GM12891 (cell line): Measurements from ENCODE around the gene LAMA5.

Source experiments
- DNase-seq: peaks from one replicate; pipeline ENCODE4 v3.0.0; 2011; ENCODE audit warnings: low spot score; ENCODE audit not compliant: insufficient read length
- FAIRE-seq: peaks from 2 replicates; lab custom pipeline; 2011; peaks lifted over from hg19 to GRCh38; lab: Jason Lieb, UNC
- PAX5 ChIP-seq: IDR thresholded peaks from 2 replicates; pipeline ENCODE4 v1.6.1; 2011; ENCODE audit warnings: low read length, moderate library complexity, mild to moderate bottlenecking; ENCODE audit not compliant: insufficient read depth, severe bottlenecking
- POLR2A ChIP-seq: IDR thresholded peaks from 2 replicates; pipeline ENCODE4 v1.6.1; 2011; ENCODE audit warnings: low read depth, low read length, control low read depth
- POLR2AphosphoS5 ChIP-seq: IDR thresholded peaks from 2 replicates; pipeline ENCODE4 v1.6.1; 2011; ENCODE audit warnings: low read depth, low read length, control low read depth
- POU2F2 ChIP-seq: IDR thresholded peaks from 2 replicates; pipeline ENCODE4 v1.6.1; 2011; ENCODE audit warnings: low read depth, mild to moderate bottlenecking, control low read depth, low read length, moderate library complexity
- SPI1 ChIP-seq: IDR thresholded peaks from 2 replicates; pipeline ENCODE4 v1.6.1; 2011; ENCODE audit warnings: low read depth, low read length, control low read depth
- TAF1 ChIP-seq: IDR thresholded peaks from 2 replicates; pipeline ENCODE4 v1.6.1; 2011; ENCODE audit warnings: low read depth, low read length, control low read depth

LAMA5 gene

DNA sequence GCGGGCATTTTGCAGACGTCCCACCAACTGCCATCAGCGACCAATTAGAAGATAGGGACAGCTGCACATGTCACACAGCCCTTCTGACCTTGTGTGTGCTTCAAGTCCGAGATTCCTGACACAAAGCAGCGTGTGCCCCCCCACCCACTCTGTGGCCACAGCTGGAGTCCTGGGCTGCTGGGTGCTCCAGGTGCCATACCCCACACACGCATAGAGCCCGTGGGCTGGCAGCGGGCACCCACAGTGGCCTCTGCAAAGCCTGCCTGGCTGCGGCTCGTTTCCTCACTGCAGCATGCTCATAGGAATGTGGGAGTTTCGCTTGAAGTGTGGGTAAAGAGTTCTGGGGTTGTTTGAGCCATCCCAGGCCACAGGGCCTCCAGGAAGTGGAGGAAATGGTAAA lies 66.8 kb downstream of the LAMA5 start:
- FAIRE-seq: no peak
- no peak for TF ChIP-seq POU2F2
- TF ChIP-seq TAF1: no peak
- no peak for TF ChIP-seq PAX5
- no peak for TF ChIP-seq POLR2A
- no peak for TF ChIP-seq POLR2AphosphoS5
- no peak for TF ChIP-seq SPI1
- no peak for DNase-seq

DNA sequence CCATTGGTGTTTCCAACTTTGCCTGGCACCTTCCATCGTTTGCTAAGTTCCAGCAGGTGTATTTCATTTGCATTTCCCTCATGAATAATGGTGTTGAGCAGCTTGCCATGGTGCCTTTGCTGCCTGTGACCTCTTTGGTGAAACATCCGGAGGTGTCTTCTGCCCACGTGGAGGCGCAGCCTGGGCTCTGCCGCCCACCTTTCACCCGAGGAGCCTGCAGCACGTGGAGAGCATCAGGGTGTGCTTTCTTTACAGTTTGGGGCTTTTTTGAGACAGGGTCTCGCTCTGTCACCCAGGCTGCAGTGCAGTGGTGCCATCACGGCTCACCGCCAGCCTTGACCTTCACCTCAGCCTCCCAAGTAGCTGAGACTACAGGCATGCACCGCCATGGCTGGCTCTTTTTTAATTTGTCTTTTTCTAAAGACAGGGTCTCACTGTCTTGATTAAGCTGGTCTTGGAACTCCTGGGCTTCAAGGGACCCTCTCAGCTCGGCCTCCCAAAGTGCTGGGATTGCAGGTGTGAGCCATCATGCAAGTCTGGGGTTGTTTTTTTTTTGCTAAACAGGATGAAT lies 67.4 kb downstream of the LAMA5 start:
- FAIRE-seq (no peak), DNase-seq (no peak)
- no peak for TF ChIP-seq TAF1
- TF ChIP-seq POLR2AphosphoS5: no peak
- no peak for TF ChIP-seq POU2F2
- no peak for TF ChIP-seq SPI1
- TF ChIP-seq POLR2A: no peak
- no peak for TF ChIP-seq PAX5

DNA sequence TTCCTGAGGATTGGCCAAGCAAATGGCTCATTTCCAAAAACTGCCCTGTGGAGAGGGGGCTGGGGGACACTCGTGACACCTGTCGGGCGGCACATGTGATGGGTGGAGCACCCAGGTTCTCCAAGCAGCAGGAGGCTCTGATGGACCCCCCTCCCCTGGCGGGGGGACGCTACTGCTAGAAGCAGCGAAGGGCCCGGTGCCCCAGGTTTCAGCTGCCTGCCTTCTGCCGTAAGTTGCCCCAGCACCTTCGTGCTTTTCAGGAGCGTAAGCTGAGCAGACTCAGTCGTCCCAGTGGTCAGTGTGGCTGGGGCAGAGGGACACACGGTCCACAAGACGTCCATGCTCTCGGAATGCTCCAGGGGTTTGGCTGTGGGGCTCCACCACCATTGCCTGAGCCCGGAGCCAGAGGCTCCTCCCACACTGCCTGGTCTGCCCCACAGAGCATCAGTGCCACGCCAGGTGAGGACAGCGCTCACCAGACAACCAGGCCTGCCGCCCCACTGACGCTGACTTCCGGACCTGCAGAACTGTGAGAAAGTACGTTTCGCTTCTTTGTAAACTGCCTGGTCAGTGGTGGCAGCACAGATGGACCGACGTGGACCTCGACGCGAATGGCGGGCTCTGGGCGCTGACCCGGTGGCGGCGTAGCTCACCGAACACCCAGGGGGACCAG lies 68.4 kb downstream of the LAMA5 start:
- no peak for DNase-seq
- no peak for FAIRE-seq
- no peak for TF ChIP-seq POLR2A
- no peak for TF ChIP-seq SPI1
- no peak for TF ChIP-seq TAF1
- no peak for TF ChIP-seq POU2F2
- TF ChIP-seq POLR2AphosphoS5: no peak
- TF ChIP-seq PAX5: no peak

DNA sequence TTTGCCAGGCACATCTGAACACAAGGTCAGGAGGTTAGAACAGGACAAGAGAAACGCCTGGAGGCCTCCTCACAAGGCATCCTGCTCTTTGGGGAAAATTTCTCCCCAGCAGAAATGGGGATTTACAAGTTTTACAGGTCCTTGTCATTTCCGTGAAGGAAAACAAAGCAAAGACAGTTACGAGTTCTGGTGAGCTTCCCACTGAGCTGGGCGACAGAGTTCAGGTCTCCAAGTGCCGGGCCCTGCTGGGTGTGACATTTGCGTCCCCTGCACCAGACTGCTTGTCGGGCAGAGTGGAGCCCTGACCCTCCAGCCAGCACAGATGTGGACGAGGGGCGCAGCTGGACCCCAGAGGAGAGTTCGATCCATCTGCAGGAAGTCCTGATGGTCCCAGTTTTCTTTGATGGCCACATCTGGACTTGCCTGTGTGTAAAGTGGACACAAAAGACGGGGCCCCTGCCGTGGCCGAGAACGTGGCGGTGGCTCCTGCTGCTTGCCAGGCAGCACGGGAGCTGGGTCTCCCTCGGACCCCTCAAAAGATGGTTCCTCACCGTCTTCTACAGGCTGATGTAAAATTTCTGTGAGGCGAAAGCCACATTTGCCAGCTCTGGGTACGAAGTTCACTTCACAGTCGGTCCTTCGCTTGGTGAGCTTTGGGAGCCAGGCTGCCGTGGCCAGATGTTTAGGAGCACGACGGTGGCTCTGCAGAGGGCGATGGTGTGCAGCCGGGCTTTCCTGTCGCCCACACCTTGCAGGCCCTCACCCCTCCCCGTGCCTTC lies 69.5 kb downstream of the LAMA5 start:
- TF ChIP-seq SPI1 (no peak), POLR2AphosphoS5 (no peak), POU2F2 (no peak), POLR2A (no peak), PAX5 (no peak), TAF1 (no peak)
- FAIRE-seq (no peak), DNase-seq (no peak)

DNA sequence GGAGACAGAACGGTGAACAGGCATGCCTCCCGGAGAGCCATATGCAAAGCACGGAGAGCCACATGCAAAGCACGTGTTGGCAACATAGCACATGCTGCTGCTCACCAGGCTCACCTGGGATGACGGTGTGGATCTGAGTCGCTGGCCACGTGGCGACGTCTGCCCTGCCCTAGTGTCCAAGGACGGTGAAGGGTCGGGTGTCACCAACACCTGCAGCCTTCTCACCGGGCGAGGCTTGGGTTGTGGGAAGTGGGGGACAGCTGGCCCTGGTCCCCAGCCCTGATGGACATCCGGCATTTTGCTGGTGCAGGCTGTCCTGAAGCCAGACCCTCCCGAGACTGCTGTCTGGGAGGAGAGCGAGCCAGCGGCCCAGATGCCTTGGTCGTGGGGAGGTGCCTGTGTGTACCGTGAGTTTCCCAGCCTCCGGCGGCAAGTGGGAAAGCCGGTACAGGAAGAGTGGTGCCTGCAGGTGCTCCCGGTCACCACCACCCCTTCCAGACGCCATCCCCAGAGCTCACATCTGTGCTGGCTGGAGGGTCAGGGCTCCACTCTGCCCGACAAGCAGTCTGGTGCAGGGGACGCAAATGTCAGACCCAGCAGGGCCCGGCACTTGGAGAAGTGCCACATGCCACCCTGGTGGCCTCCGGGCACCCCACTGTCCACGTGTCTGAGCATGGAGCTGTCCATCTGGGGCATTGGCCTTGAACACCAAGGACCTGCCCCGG lies 70.2 kb downstream of the LAMA5 start:
- DNase-seq: no peak
- TF ChIP-seq POU2F2 (no peak), POLR2AphosphoS5 (no peak), SPI1 (no peak), POLR2A (no peak), PAX5 (no peak), TAF1 (no peak)
- FAIRE-seq: no peak

DNA sequence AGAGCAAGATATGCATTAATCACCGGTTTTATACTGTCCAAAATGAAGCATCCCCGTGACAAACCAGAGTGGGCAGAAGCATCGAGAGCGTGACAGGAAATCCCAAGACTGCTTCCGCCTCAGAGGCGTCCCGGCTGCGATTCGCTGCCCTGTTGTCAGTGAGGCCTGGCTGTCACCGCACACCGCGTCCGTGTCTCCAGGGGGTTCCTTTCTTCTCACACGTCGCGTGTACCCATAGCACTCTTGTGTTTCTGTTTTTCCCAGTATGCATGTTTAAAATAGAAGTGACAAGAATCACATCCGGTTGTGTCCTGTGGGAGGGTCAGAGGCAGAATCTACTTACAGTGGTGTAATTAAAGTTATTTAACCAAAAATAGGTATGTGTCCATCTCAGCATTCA lies 72.6 kb downstream of the LAMA5 start:
- DNase-seq (no peak), FAIRE-seq (no peak)
- TF ChIP-seq POLR2A (no peak), TAF1 (no peak), SPI1 (no peak), POLR2AphosphoS5 (no peak), POU2F2 (no peak), PAX5 (no peak)

DNA sequence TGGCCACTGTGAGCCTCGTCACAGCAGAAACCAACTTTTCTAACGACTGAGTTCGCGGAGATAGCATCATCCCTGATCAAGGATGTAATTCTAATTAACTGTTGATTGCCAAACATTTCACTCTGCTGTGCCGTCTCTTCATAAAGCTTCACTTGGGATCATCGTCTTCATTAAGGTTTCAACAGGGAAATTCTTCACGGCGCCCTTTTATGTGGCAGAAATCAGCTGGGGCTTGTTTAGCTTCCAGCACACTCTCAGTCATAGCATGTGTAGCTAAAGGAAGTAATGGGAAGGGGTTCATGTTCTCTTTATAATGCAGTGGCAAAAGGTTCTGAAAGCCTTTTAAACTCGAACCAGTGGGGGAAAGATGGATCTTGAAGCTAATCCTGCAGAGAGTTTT lies 73.2 kb downstream of the LAMA5 start:
- TF ChIP-seq POU2F2 (no peak), SPI1 (no peak), POLR2AphosphoS5 (no peak)
- FAIRE-seq (no peak), DNase-seq (no peak)

DNA sequence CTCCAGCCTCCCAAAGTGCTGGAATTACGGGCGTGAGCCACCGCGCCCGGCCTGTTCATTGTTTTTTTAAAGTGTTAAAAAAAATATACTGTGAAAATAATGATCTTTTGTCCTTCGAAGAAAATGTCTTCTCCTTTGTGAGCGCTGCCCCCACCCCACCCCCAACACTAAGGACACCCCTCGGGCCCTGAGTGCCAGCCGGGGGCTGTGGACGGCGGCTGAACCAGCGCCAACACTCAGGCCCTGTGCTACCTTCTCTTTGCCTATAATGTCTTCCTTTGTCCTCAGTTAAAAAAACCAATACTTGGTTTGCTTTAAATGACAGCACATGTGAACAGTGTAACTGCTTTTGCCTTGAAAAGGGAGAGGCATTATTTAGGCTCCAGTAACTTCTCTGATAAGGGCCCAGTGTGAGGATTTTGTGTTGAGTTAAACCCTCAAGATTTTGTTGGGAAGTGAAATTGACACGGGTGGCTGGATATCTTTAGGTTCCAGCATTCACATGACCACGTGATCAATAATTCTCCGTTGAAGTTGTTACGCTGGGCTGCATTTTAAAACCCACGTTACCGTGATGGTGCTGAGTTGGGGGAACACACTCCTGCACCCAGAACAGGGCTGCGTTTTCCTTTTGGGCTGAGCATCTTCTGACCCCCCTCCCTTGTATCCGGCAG lies 73.9 kb downstream of the LAMA5 start:
- TF ChIP-seq TAF1: no peak
- DNase-seq (no peak), FAIRE-seq (no peak)

DNA sequence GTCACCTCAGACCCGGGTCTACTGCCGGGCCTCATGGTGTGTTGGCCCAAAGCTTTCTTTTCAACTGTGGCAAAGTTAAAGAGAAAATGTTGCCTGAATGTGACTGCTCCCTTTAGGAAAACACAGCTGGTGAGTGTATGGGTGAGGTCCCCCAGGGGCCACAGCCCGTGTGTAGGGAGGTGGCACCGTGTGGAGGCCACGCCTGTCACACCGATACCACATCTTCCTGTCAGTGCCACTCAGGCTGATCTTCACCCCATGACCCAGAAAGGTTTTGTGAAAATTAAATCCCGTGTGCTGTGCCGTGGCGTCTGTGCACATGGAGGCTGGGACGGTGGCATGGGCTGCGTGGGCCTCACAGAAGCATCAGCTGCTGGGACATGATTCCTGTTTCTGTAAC lies 75.0 kb downstream of the LAMA5 start:
- no peak for DNase-seq
- no peak for FAIRE-seq
- TF ChIP-seq PAX5 (no peak), POLR2A (no peak), SPI1 (no peak), TAF1 (no peak), POLR2AphosphoS5 (no peak), POU2F2 (no peak)
